Endometrial microvascular endothelial cells (primary cell): ENCODE data around the gene GMPR2. TPM values are rescaled to one million over a fixed set of nuclear protein-coding genes. Genes with fewer than 3 reads are reported as not detected.

ENCODE experiments used
- in situ Hi-C: cut with HindIII; loops from 2 replicates; pipeline ENCODE4 v1.10.0; 2017; ENCODE audit warnings: low sequenced_read_pairs, low pct_unique_long_range_greater_than_20kb; ENCODE audit errors: inconsistent ontology term
- total RNA-seq: library from RNA; depleted of rRNA; stranded (reverse); fragments of >200 nt; gene quantifications from one replicate; pipeline ENCODE4 v1.2.3, GENCODE V29; 2015; ENCODE audit errors: inconsistent ontology term

The GMPR2 gene
- total RNA-seq, 1 donor from 2014 or later: 144 TPM

DNA sequence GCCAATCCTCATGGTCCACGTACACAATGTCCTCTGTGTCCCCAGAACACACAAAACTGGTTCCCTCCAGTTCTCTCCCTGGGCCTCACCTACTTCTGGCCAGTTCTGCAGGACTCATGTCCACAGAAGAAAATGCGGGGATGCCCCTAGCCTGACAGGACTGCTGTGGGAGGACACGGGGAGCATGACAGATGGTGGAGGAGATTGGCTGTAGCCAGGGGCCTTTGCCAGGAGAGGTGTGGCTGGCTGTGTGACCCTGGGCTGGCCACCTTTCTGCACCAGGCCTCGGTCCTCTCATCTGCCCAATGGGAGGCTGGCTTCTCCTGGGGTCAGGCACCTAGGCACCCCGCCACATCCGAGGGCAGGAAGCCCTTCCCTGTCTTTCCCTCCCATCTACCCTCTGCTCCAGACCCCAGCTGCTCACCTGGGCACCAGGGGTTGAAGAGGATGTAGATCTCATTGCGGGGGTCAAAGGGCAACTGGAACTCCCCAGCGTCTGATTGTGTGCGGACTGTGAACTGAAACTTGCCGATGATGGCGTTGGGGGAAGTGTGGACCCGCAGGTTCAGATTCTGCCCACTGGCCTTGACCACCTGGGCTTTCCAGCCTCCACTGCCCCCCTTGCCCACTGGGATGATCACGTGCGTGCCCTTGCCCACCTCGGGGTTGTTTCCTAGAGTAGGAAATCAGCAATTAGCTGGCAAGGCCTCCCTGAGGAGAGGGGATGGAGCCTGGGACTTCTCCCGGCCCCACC is 27.5 kb downstream of the GMPR2 start:
- in situ Hi-C loops: no loop called here

DNA sequence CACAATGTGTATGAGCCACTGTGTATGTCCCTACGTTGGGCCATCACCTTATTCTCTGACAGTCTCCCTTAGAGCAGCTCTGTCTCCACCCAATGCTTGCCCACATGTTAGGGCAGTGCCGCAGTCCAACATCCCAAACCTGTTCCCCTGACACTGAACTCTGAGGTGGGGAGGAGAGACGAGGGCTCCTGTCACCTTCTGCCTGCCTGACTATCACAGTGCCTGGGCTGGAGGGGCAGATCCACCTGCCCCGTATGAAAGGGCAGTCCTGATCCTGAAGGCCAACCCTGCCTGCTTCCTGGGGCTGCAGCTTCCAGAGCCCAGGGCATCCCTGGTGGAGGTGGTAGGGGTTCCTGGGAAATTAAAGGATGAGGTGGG is 28.0 kb downstream of the GMPR2 start:
- in situ Hi-C loops: no loop called here

DNA sequence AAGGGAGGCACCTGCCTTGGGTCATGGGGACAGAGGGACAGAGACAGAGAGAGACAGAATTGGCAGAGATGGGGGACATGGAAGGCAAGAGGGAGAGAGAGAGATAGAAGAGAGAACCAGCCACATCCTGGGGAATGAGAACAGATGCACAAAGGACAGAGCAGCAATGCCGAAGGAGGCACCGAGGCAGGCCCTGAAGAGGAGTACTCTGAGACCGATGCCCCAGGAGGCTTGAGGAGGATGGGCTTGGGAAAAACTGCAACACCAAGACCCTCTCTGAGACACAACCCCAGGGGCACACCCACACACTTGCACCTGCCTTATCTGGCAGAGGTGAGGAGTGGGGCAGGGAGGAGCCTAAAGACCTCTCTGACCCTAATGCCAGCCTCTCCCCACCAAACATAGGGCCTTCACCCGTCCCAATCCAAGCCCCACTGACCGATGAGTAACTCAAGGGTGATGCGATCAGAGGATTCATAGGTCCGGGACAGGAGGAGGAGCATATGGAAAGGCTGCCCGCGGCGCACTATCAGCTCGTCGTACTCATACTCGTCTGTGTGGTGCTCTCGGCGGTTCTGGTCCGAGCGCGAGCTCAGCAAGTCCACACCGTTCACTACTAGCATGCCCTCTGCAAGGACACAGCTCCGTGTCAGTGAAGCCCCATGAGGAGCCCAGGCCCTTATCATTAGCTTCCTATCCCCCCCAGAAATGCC is 28.7 kb downstream of the GMPR2 start:
- in situ Hi-C loops: no loop called here

DNA sequence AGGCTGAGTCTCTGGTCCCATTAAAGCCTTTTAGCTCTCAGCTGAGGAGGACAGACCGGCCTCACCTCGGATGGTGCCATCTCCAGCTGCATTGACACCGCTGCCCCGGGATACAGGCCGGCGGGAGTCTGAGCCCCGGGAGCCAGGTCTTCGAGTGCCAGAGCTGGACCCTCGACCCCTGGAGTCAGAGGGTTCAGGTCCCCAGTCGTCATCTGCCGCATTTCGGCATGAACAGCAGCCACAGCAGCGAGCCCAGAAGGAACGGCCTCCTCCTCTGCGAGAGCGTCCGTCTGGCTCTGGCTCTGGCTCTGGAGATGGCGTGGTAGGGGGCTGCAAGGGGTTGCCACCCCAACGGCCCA is 29.2 kb downstream of the GMPR2 start:
- in situ Hi-C loops: no loop called here

DNA sequence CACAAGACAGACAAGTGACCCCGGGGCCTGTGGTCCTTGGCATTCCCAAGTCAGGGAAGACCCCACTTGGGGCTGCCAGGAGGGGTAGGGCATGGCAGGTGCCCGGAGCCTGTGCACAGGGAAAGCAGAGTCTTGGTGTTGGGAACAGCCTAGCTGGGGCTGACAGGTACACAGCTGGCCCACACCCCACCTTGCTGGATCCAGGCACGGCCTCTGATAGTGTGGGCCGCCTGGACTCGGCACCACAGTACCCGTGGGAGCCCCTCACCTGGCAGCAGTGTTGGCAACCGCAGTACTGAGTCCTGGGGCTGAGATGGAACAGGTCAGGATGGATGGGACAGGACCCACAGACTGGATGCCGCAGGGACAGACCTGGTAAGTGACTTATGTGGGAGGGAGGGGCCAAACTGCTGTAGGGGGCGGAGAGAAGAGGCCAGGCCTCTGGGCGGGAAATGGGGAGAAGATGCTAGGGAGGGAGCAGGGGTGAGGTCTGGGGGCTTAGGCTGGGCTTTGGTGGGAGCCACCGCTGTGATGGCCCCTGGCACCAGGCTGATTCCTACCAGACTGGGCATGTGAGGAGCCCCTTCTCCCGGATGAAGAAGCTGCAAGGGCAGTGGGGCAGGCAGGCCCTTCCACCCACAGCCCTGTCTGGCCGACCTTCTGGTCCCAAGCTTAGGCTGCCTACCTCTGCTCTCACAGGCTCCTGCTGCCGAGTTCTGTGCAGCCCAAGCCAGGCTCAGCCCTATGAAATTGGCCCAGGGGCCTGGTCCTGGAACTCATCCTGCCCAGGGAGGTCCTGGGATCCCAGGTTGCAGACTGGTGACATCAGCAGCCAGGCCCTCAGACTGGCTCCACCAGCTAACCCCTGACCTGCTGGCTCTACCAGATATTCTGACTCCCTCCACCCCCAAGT is 30.3 kb downstream of the GMPR2 start, which contains the start of gene TGM1:
Gene TGM1 (minus strand): TSS at position 357 of the 913 bp plus-strand sequence. CDS start 825 bp downstream, outside the sequence.
- in situ Hi-C loops: no loop called here

DNA sequence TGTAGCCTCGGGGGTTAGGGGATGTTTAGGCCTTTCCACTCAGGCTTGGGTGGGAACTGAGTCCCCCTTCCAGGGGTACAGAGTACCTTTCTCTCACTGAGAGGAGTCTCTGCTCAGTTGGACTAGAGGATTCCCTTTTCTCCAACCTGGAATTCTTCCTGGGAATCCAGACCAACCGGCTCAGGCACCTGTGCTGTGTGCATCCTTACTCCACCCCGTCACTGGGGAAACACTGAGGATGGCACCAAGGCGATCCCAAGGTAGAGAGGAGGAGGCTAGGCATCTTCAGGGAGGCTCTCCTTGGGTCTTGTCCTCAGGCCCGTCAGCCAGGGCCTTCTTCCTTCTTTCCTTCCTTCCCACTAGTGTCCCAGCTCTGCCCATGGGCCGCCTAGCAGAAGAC is 31.1 kb downstream of the GMPR2 start:
- in situ Hi-C loops: no loop called here

DNA sequence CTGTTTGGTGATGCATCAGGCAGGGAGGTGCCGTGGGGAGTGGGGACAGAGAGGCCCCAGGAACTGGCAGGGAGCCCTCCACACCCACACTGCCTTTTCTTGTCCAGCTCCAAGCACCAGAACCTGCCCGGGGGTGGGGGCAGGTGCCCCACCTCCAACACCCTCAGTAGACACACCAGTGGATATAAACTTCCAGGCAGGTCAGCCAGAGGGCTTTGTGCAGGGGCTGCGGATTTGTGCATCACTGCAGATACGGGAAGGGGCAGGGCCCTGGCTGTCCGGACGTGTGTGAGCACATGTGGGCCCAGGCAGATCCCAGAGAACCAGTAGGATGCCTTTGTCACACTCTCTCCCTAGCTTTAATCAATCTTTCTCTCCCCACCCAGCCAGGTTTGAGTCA is 31.6 kb downstream of the GMPR2 start:
- in situ Hi-C loops: no loop called here

DNA sequence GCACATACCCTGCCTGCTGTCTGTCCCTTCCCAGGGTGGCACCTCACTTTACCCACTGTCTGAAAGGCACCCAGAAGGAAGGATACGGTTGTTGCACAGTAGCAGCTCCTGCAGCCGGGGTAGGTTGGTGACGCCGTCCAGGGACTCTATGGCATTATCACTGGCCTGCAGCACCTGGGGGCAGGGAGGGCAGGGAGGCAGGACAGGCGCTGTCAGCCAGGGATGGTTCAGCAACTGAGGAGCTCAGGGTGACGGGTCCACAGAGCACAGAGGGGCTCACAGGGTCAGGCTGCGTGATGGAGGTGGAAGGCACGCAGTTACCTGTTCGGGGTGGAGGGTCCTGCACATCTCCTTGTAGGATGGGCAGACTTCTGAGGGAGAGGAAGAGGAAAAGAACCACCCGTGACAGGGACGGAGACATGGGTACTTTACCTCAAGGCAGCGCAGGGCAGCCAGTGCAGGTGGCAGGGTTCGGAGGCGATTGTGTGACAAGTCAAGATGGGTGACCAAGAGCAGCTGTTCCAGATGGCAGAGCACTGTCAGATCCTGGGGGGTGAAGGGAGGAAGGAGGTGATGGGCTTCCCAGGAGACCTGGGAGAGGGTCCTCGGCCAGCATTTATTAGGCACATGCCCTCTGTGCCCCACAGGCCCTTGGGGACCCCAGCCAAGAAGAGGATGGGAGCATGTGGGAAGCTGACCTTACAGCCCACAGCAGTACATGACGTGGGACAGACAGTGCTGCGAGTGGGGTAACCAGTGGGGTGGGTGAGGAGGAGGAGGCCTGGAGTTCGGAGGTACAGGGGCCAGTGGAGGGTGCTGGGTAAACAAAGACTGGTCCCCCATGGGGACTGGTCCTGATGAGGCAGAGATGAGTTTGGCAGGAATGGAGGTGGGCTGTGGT is 33.9 kb downstream of the GMPR2 start:
- in situ Hi-C loops: no loop called here

DNA sequence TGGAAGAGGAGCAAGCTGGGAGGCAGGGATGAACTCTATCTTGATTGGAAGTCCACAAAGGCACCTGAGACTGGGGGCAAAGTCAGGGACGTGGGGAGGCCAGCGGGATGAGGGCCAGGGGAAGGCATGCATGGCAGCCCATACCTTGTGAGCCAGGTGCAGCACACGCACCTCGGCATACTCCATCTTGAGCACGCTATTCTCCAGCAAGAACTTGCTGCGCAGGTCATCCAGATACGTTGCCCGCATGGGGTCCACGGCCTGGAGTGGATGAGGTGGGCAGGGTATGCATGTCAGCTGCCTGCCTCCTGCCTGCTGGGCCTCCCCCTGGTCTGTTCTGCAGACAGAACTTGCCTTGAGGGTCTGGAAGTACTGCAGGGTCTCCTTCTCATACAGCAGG is 34.8 kb downstream of the GMPR2 start:
- in situ Hi-C loops: no loop called here

DNA sequence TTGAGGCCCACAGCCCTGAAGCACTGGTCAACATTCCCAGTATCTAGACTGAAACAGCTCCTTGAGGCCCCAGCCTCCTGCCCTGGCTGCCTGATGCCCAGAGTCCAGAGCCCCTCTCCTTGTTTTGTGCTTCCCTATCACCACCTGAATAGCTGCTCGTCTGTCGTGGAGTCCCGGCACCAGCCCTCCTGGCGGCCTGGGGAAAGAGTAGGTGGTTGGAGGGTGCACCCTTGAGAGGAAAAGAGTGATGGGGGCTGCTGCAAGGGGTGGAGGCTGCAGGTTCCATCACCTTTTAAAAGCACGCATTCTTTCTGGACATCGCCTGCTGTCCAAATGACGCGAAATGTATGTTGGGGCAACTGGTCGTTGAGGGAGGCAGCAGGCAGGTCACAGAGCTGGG is 35.5 kb downstream of the GMPR2 start:
- in situ Hi-C loops: no loop called here

DNA sequence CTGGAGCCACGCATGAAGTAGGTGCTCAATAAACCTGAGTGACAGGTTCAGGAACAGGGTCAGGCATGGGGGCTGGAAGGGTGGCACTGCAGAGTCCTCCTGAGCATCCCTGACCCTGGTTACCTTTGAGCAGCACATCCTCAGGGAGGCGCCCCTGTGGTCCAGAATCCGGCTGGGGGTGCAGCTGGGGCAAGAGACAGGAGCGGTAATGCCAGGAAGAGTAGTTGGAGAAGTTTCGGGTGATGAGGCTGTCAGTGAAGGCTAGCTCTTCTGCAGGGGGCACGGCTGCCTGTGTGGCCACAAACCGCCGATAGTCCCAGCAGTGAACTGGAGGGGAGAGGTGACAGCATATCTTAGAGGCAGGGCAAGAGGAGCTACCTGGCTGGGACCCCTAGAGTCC is 36.6 kb downstream of the GMPR2 start:
- in situ Hi-C loops: no loop called here

DNA sequence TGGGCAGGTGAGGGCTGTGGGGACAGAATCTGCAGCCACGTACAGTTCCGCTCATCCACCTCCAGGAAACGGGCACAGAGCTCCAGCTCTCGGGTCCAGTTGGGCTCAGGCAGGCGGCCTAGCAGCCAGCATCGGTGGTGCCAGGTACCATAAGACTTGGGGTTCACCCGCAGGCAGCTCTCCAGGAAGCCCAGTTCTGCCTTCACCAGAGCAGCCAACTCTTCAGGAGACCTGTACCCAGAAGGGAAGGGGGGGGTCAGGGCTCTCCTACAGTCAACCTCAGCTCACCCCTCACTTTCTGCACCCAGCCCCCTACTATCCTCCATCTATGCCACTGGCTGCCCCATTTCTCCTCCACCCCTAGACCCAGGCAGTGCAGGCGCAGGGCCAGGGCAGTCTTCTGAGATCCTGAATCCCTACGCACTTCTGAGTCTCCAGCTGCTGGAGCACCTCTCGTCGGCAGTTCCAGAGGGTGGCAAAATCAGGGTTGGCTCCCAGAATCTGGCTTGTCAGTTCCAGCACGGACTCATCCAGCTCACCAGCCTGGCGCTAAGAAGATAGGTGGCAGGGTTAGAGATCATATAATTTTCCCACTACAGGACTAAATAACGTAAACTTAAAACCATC is 37.3 kb downstream of the GMPR2 start:
- in situ Hi-C loops: no loop called here

DNA sequence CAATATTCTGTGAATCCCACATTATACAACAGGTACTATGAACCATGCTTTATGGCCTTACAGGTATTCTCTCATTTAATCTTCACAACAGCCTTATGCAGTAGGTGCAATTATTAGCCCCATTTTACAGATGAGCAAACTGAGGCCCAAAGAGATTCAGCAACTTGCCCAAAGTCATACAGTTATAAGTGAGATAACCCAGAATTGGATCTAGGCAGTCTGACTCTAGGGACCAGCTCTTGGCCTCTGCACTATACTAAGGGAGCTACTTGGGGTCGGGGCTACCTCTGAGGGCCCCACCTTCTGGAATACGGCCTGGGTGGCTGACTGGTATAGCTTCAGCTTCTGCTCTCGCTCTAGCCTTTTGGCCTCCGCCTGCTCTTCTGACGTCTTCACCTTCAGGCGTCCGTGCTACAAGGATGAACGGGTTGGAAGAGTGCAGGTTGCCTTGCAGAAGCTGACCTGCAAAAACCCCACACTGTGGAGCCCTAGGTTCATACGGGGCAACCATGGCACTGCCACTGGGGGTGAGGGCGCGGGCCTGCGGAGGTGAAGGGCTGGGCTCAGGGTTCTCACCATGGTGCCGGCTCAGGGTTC is 37.9 kb downstream of the GMPR2 start:
- in situ Hi-C loops: no loop called here

DNA sequence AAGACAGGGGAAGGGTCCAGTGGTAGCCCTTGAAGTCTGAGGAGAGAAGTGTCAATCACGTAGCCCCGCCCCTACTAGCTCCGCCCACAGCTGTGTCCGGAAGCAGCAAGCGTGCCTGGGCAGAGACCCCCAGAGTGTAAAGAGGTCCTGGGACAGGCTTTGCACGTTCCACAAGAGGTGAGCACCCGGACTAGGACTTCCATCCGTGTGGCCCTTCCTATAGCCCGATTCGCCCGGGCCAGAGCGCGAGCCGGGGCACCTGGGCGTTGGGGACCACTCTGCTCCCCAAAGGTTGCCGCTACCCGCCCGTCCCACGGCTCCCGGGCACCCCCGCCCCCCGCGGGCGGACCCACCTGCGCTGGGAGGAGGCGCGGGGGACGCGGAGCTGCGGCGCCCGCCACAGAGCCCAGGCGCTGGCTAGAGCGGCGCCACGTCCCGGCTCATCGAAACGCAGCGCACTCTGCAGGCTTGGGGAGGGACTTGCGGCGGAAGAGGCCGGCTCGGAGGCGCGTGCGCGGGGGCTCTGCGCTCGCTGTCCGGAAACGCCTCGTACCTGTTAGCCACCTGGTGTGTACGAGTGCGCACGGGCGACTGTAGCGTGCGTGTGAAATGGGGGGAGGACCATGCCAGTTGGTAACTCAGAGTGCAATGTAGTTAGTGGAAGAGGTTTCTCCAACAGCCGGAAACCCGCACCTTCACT is 38.6 kb downstream of the GMPR2 start, which contains the start of gene RABGGTA:
Gene RABGGTA (minus strand): TSS at position 464 of the 700 bp plus-strand sequence. CDS start 482 bp downstream, outside the sequence.
- in situ Hi-C loops: no loop called here

DNA sequence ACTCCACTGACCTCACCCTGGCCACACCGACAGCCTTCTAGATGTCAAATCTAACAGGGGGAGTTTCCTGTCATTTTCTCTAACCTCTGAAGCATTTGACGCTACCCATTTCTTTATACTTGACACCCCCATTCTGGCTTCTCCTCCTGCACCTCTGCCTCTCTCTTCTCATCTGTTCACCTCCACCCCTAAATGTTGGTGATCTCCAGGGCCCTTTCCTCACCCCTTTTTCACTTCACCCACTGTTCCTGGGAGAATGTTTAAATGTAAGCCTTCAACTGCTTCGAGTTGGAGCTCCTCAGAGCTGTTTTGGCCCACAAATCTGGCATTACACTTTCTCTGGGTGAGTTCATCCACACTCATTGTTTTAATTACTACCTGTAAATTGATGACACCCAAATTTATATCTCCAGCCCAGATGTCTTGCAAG is 39.1 kb downstream of the GMPR2 start:
- in situ Hi-C loops: no loop called here

DNA sequence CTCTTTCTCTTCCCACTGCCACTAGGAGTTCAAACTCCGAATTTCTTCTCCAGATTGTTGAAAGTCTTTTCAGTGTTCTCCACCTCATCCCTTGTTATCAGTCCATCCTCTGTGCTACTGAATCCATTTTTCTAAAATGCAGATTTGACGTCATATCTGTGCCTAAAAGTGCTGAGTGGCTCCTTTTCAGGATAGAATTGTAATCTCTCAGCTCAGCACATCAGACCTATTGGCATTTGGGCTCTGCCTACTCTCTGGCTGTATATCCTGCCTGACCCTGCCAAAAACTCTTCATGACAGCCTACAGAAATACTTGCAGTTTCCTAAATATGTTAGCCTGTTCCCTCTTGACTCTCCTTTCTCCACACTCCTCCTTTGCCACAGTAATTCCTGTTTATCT is 39.7 kb downstream of the GMPR2 start:
- in situ Hi-C loops: no loop called here

DNA sequence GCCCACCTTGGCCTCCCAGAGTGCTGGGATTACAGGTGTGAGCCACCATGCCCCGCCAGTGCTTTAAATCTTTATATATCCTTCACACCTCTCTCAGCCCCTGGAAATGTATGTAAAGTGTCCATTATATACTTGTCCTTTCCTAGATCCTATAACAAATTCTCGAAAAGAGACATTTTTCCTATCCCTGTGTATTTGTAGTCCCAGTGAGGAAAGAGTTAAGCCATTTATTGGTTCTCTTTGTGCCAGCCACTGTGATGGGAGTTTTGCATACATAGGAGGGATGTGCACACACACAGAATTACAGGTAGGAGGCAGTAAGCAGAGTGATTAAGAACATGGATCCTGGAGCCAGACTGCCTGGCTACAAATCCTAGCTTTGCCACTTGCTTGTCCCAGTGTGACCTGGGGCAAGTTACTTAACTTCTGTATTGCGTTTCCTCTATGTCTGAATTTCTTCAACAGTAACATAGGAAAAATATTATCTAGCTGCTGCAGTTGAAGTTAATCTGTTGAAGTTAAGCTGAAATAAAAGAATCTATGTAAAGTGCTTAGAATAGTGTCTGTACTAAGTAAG is 40.8 kb downstream of the GMPR2 start:
- in situ Hi-C loops: no loop called here
